ENCODE results near the gene PPP2R5A. TPM values are rescaled to one million over a fixed set of nuclear protein-coding genes. Genes with fewer than 3 reads are reported as not detected.
A peak's percentile ranks its signal among the peaks of the same experiment; 100 is the strongest.

The PPP2R5A gene
- polyA plus RNA-seq, 3 donors, result 28.1 to 38.4 (median 31.1) TPM

GRCh38 chr1:212291505-212292134 lies 6.4 kb downstream of the PPP2R5A start:
- WGBS (ENCODE audit: insufficient coverage), result no CpG with 5 or more reads among the region's 6 CpGs

More at GRCh38 chr1:212291505-212292134, 6.4 kb downstream of the PPP2R5A start:
- H3K27ac ChIP-seq (ENCODE audit: low read depth in 1 of 2, low read length in 2 of 2), result peak overlapping the region in 1 of 2 donors; percentile 27
- H3K4me1 ChIP-seq (ENCODE audit: control insufficient read depth in 1 of 2, insufficient read depth in 2 of 2, low read length in 2 of 2), result peaks cover 54 to 71% of the 10 kb centered on the region in 2 donors
- H3K36me3 ChIP-seq (replicated peaks in 1 of 2; ENCODE audit: control insufficient read depth in 1 of 2, insufficient read depth in 2 of 2, low read length in 2 of 2), result no peaks in the 10 kb centered on the region
- Mint-ChIP-seq H3K9me3 (no peaks in the 10 kb centered on the region), H3K27me3 (ENCODE audit: low read depth in 3 of 3) (no peaks in the 10 kb centered on the region), H3K27ac (peak overlapping the region in 6 of 7 donors; percentile 12 to 82 (median 50)), H3K4me1 (peaks cover 77% of the 10 kb centered on the region), H3K4me3 (peak overlapping the region in 1 of 2 donors; percentile 54), H3K36me3 (peaks cover 15 to 22% of the 10 kb centered on the region in 2 donors)
- H2AFZ ChIP-seq (ENCODE audit: insufficient read depth, low read depth, low read length, poor library complexity, severe bottlenecking), result no peak overlapping the region
- H3K9me3 ChIP-seq (replicated peaks in 1 of 2; ENCODE audit: control insufficient read depth in 1 of 2, insufficient read depth in 1 of 2, low read length in 2 of 2), result no peaks in the 10 kb centered on the region
- intact Hi-C loops (cut with micrococcal nuclease), result loop anchor here in 1 of 2 donors (5.0 kb wide), 1 partner anchor 229 kb away; no protein-coding TSS in a partner anchor
- peak overlapping the region; percentile 41 for H3K4me2 ChIP-seq (replicated peaks; ENCODE audit: extremely low read depth, low read length, poor library complexity, severe bottlenecking)
- no peak overlapping the region for H3K9ac ChIP-seq (ENCODE audit: insufficient read depth, low read length, poor library complexity, severe bottlenecking)
- peaks cover 99% of the 10 kb centered on the region for H4K20me1 ChIP-seq (ENCODE audit: insufficient read depth, low read length)
- DNase-seq, result peak; percentile 32 to 60 (median 56)
- TF ChIP-seq CTCF (IDR thresholded peaks at IDR 0.05), result peak; percentile 74
- H3K79me2 ChIP-seq (ENCODE audit: insufficient read depth, low read length), result peaks cover 100% of the 10 kb centered on the region
- H3K27me3 ChIP-seq (ENCODE audit: control insufficient read depth in 2 of 2, insufficient read depth in 2 of 2, low read length in 2 of 2), result no peaks in the 10 kb centered on the region
- no peak overlapping the region for H3K4me3 ChIP-seq (replicated peaks in 1 of 3; ENCODE audit: low read depth in 2 of 3, low read length in 3 of 3)
